Measurements from ENCODE around the gene LYSMD1.

Gene LYSMD1

DNA sequence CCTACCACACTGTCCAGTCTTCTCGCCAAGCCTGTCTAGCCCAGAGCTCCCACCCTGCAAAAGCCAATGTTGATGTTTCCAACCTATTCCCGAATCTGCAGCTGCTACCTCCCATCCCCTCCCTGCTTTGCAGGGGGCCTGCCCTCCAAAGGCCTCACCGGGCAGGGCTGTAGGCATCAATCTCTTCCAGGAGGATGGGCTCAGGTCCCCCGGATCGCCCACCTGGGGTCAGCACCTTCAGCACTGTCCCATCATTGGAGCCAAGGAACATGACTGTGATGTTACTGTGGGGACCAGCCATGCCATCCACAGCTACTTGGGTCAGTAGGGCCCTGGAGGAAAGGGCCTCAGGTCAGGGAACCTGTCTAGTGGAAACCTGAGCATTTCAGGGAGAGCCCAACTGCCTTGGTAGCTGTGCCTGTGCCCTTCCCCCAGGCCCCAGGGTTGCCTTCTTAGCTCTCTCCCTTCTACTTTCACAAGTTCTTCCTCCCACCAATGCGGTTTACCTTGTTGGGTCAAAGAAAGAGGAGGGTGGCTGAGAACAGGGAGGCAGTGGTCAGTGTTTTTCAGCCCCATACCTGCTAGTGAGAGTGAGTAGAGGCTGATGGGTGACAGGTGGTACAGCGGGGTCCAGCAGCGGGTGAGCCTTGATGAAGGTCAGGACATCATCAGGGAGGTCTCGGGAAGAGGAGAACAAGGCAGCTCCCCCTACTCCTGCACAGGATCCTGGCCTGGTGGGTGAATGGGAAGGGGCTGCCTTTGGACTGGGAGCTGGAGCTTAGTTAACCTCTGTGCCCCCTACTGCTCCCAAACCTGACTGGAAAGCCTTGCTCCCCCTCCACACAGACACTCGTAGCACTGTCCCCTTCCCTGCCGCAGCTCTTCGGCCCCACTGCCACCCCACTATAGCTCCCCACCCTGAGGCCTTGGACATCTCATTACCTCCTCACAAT lies 30.0 kb downstream of the LYSMD1 start:
- DNase-seq = no peak

GRCh38 chr1:151134991-151135390 lies 30.7 kb downstream of the LYSMD1 start:
- DNase-seq = no peak

- no peak for DNase-seq
These were observed 31.3 kb downstream of the LYSMD1 start for GRCh38 chr1:151134396-151134795.

DNA sequence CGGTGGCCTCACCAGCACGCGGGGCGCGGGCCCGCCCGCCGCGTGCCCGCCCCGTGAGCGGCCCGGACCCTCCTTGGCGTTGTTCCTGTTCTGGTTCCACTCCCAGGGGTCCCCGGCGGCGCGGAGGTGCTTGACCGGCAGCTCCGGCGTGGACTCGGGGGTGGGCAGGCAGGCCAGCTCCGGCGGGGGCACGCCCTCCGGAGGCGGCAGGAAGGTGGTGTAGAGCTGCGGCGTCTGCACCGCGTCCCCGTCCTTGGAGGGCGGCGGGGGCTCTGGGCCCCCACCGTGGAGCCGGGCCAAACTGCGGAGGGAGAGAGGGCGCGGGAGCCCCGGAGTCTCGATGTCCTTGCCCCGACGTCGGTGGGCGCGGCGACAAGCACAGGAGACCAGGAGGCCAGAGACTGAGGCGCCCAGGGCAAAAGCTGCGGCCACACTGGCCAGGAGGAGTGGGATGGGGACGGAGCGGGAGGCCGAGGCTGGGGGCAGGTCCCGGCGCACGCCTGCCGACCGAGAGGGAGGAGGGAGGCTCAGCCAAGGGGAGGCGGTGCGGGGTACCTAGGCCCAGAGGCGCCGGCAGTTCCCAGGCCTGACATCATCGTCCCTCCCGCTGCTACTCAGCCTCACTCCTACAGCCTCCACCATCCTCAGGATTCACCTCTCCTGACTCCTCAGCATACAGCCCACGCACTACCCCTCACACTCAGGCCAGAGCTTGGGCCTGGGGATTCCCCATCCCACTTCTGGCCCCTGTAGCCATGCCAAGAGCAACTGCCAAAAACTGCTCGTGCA lies 32.5 kb downstream of the LYSMD1 start:
- peak; percentile 66 for DNase-seq

- DNase-seq = no peak
These were observed 33.2 kb downstream of the LYSMD1 start for GRCh38 chr1:151132335-151133017.

GRCh38 chr1:151131701-151132334 lies 33.9 kb downstream of the LYSMD1 start:
- peak; percentile 64 for DNase-seq

GRCh38 chr1:151130987-151131586 lies 34.6 kb downstream of the LYSMD1 start:
- DNase-seq = peak; percentile 90

DNA sequence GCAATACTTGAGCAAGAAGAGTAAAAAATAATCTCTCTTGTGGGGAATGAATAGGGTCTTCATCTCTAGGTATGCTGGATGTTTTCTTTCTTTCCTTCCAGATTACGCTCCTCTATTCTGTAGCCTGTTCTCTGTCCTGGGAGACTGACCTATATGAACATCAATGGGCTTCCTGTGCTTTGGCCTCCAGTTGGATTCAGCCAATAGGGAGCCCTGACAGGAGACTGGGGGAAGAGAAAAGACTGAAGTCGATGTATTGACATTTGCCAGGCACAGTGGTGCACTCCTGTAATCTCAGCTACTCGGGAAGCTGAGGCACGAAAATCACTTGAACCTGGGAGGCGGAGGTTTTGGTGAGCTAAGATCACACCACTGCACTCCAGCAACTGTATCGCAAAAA lies 36.9 kb downstream of the LYSMD1 start:
- DNase-seq = no peak

DNA sequence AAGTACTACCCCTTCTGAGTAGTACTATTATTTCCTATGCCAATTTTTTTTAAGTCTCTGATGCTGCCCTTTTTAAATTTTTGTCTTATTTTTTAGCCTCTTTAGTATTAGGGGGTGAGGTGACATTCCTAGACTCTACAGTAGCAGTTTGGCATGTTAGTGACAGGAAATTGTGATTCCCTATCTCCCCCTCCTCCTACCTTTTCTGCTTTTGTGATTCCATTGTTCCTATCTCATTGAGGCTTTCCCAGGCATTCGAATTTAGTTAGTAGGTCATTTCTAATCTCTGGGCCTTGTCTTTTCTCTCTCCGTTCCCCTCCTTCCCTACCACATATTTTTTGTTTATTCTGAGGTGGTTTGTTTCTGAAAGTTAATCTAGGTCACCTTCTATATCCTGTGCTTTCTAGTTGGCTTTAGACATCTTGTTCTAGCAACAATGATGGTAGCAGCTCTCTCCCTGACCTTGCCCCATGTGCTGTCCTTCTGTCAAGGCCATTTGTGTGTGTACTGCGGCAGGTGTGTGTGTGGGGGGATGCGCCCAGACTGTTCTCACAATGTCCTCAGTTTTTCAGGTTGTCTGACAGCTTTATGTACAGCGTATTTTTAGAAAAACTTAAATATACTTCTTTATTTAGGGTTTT lies 40.8 kb downstream of the LYSMD1 start:
- no peak for DNase-seq

GRCh38 chr1:151113877-151114276 lies 51.8 kb downstream of the LYSMD1 start:
- no peak for DNase-seq
